ENCODE measurements around the gene DNAJB14.
"Not testable (repeated sequence)": the region's sequence is repeated elsewhere in the genome, so short reads cannot be mapped to it uniquely, and the experiment has no call there.

DNAJB14 gene

GRCh38 chr4:99946356-99947189 is at the start of gene DNAJB14:
DNAJB14 (minus strand) TSS chr4:99946618; CDS start chr4:99946571, 47 bp downstream.
- DNase-seq, result peak; percentile 77 to 85

- DNase-seq, result no peak
Observed at GRCh38 chr4:99991741-99992140, 45.3 kb upstream of the DNAJB14 start.

- DNase-seq, result no peak
Observed at GRCh38 chr4:99987681-99988080, 41.3 kb upstream of the DNAJB14 start.

- no peak for DNase-seq
Observed at GRCh38 chr4:99986792-99987191, 40.4 kb upstream of the DNAJB14 start.

GRCh38 chr4:99983289-99983943 is 37.0 kb upstream of the DNAJB14 start:
- DNase-seq, result no peak

- no peak for DNase-seq
Observed at GRCh38 chr4:99979872-99980271, 33.5 kb upstream of the DNAJB14 start.

GRCh38 chr4:99971453-99972111 is 25.2 kb upstream of the DNAJB14 start:
- no peak for DNase-seq

- DNase-seq, result no peak
Observed at GRCh38 chr4:99968330-99968729, 21.9 kb upstream of the DNAJB14 start.

- DNase-seq, result no peak
Observed at GRCh38 chr4:99966692-99967091, 20.3 kb upstream of the DNAJB14 start.

GRCh38 chr4:99965674-99966350 is 19.4 kb upstream of the DNAJB14 start:
- DNase-seq, result peak in 1 of 2 donors; percentile 34

GRCh38 chr4:99965173-99965572 is 18.8 kb upstream of the DNAJB14 start:
- no peak for DNase-seq

- no peak for DNase-seq
Observed at GRCh38 chr4:99961711-99962110, 15.3 kb upstream of the DNAJB14 start.

- no peak for DNase-seq
Observed at GRCh38 chr4:99960648-99961047, 14.2 kb upstream of the DNAJB14 start.

GRCh38 chr4:99958207-99958606 is 11.8 kb upstream of the DNAJB14 start:
- not testable (repeated sequence) for DNase-seq

GRCh38 chr4:99950913-99951254 is 4.5 kb upstream of the DNAJB14 start:
- DNase-seq, result peak in 1 of 2 donors; percentile 13

- peak; percentile 97 to 98 for DNase-seq
Observed at GRCh38 chr4:99949999-99950912, 3.8 kb upstream of the DNAJB14 start, which contains the start of gene H2AZ1. H2AZ1 (minus strand) TSS chr4:99950275; CDS start chr4:99950170, 105 bp downstream.

GRCh38 chr4:99949034-99949998 is 2.9 kb upstream of the DNAJB14 start:
- peak; percentile 88 to 93 for DNase-seq

GRCh38 chr4:99947608-99948007 is 1.2 kb upstream of the DNAJB14 start:
- DNase-seq, result no peak

GRCh38 chr4:99947190-99947578 is 766 bp upstream of the DNAJB14 start:
- no peak for DNase-seq

GRCh38 chr4:99945718-99946355 is 581 bp downstream of the DNAJB14 start:
- no peak for DNase-seq
